Neuronal stem cell (in vitro differentiated cells): ENCODE data around the gene MXRA5.
"Not testable (repeated sequence)": the region's sequence is repeated elsewhere in the genome, so short reads cannot be mapped to it uniquely, and the experiment has no call there.

ENCODE experiments used
- DNase-seq: peaks from one replicate; pipeline ENCODE4 v3.0.0-alpha.2; 2013; ENCODE audit warnings: low spot score
- H2AFZ ChIP-seq: one replicate; pipeline ENCODE4 v1.6.1; 2013; ENCODE audit warnings: mild to moderate bottlenecking, low read length, inconsistent platforms
- H2AK5ac ChIP-seq: 2 replicates; pipeline ENCODE4 v1.6.1; 2013; ENCODE audit warnings: low read depth, mild to moderate bottlenecking, inconsistent platforms, low read length, moderate library complexity, mixed read lengths
- H2BK120ac ChIP-seq: 2 replicates; pipeline ENCODE4 v1.6.1; 2013; ENCODE audit warnings: low read depth, mild to moderate bottlenecking, inconsistent platforms, low read length, moderate library complexity, mixed read lengths
- H2BK12ac ChIP-seq: one replicate; pipeline ENCODE4 v1.6.1; 2013; ENCODE audit warnings: low read length, inconsistent platforms
- H2BK15ac ChIP-seq: 2 replicates; pipeline ENCODE4 v1.6.1; 2013; ENCODE audit warnings: mild to moderate bottlenecking, low read length, inconsistent platforms, mixed read lengths
- H2BK5ac ChIP-seq: one replicate; pipeline ENCODE4 v1.6.1; 2013; ENCODE audit warnings: inconsistent platforms, mild to moderate bottlenecking, low read length, moderate library complexity
- H3K14ac ChIP-seq: one replicate; pipeline ENCODE4 v1.6.1; 2013; ENCODE audit warnings: low read length, inconsistent platforms
- H3K18ac ChIP-seq: 2 replicates; pipeline ENCODE4 v1.6.1; 2013; ENCODE audit warnings: low read length, inconsistent platforms
- H3K23ac ChIP-seq: 2 replicates; pipeline ENCODE4 v1.6.1; 2013; ENCODE audit warnings: low read depth, mild to moderate bottlenecking, mixed read lengths, low read length, inconsistent platforms; ENCODE audit not compliant: poor library complexity
- H3K27ac ChIP-seq: replicated peaks from 3 replicates; pipeline ENCODE4 v1.5.1; 2013; ENCODE audit warnings: low read length, inconsistent platforms
- H3K27me3 ChIP-seq, 3 experiments: 2 replicates each; pipeline ENCODE4 v1.6.1; 2013; ENCODE audit warnings: low read length in 3 of 3, mild to moderate bottlenecking in 2 of 3, inconsistent platforms in 1 of 3, low read depth in 1 of 3, mixed read lengths in 1 of 3, moderate library complexity in 1 of 3; ENCODE audit not compliant: control insufficient read depth in 3 of 3, insufficient read depth in 3 of 3
- H3K36me3 ChIP-seq, 2 donors: replicated peaks in 1 of 2; 2 replicates each; pipeline ENCODE4 v1.6.1; 2013; ENCODE audit warnings: low read length in 2 of 2; ENCODE audit not compliant: control insufficient read depth in 2 of 2, insufficient read depth in 2 of 2
- H3K4ac ChIP-seq: 2 replicates; pipeline ENCODE4 v1.6.1; 2013; ENCODE audit warnings: inconsistent platforms, mild to moderate bottlenecking, low read length, moderate library complexity
- H3K4me1 ChIP-seq, 2 donors: 1 replicate in 1 of 2; 2 replicates in 1 of 2; pipeline ENCODE4 v1.6.1; 2013; ENCODE audit warnings: low read length in 2 of 2, low read depth in 1 of 2; ENCODE audit not compliant: control insufficient read depth in 2 of 2, insufficient read depth in 1 of 2
- H3K4me2 ChIP-seq: one replicate; pipeline ENCODE4 v1.6.1; 2013; ENCODE audit warnings: mild to moderate bottlenecking, low read length, inconsistent platforms; ENCODE audit not compliant: insufficient read depth, poor library complexity, severe bottlenecking
- H3K4me3 ChIP-seq, 2 donors: 2 replicates each; pipeline ENCODE4 v1.5.1; 2013; ENCODE audit warnings: low read length in 2 of 2, mild to moderate bottlenecking in 2 of 2, inconsistent platforms in 1 of 2, moderate library complexity in 1 of 2
- H3K79me1 ChIP-seq: one replicate; pipeline ENCODE4 v1.6.1; 2013; ENCODE audit warnings: low read depth, mild to moderate bottlenecking, inconsistent platforms, low read length, moderate library complexity
- H3K9ac ChIP-seq: one replicate; pipeline ENCODE4 v1.6.1; 2013; ENCODE audit warnings: mild to moderate bottlenecking, low read depth, low read length, inconsistent platforms; ENCODE audit not compliant: poor library complexity
- H3K9me3 ChIP-seq, 2 donors: replicated peaks in 1 of 2; 2 replicates each; pipeline versions ENCODE3 to v1.6.1; 2013; ENCODE audit warnings: low read length in 2 of 2, mild to moderate bottlenecking in 2 of 2, inconsistent platforms in 1 of 2, low read depth in 1 of 2, mixed read lengths in 1 of 2, moderate library complexity in 1 of 2; ENCODE audit not compliant: control insufficient read depth in 2 of 2, insufficient read depth in 1 of 2
- H4K8ac ChIP-seq: one replicate; pipeline ENCODE4 v1.6.1; 2013; ENCODE audit warnings: low read depth, mild to moderate bottlenecking, inconsistent platforms, low read length, moderate library complexity
- H4K91ac ChIP-seq: one replicate; pipeline ENCODE4 v1.6.1; 2013; ENCODE audit warnings: low read length, low read depth, mild to moderate bottlenecking, inconsistent platforms; ENCODE audit not compliant: poor library complexity
- WGBS, 2 donors: extraction: QIAGEN DNeasy Blood & Tissue Kit; methylation state at CpG; one replicate each; pipeline ENCODE4 v1.1.7; 2013; ENCODE audit warnings: missing lambda C conversion rate in 2 of 2, mixed read lengths in 1 of 2; ENCODE audit not compliant: insufficient read length in 2 of 2, insufficient replicate concordance in 1 of 2; ENCODE audit errors: extremely low coverage in 2 of 2; 5-methylcytosine and 5-hydroxymethylcytosine counted together

The MXRA5 gene

DNA sequence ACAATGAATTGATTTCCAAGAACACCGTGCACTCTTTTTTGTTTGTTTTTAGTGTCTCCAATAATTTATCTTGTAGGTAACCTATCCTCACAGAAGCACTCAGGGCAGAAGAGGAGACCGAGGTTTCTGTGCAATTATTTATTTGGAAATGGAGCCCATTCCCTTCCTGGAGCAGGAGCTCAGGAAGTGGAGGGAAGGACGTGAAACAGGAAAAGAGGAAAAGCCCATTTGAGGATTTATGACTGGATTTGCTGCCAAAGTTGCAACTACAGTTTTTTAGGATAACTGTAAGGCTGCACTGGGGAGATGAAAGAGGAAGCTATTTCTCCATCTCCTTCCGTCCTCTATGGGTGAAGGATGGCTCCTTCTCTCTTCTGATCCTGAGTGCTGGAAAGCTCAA, 31.7 kb upstream of the MXRA5 start:
- H3K14ac ChIP-seq: no peak overlapping the region
- WGBS, 2 donors: no CpG with 5 or more reads among the region's 4 CpGs
- no peak for DNase-seq
- no peaks in the 10 kb centered on the region for H3K4me1 ChIP-seq
- H3K4me2 ChIP-seq: no peak overlapping the region
- H3K4ac ChIP-seq: no peak overlapping the region
- no peak overlapping the region for H2BK5ac ChIP-seq
- H2BK12ac ChIP-seq: no peak overlapping the region
- no peak overlapping the region for H4K91ac ChIP-seq
- H3K23ac ChIP-seq: no peak overlapping the region
- H3K27me3 ChIP-seq: no peaks in the 10 kb centered on the region
- H3K4me3 ChIP-seq: no peak overlapping the region
- H4K8ac ChIP-seq: no peak overlapping the region
- no peak overlapping the region for H3K27ac ChIP-seq
- no peak overlapping the region for H2BK15ac ChIP-seq
- peaks cover 0 to 3% of the 10 kb centered on the region in 2 donors for H3K9me3 ChIP-seq
- H3K79me1 ChIP-seq: no peaks in the 10 kb centered on the region
- H3K18ac ChIP-seq: no peak overlapping the region
- H2BK120ac ChIP-seq: no peak overlapping the region
- no peak overlapping the region for H2AFZ ChIP-seq
- H3K9ac ChIP-seq: no peak overlapping the region
- H2AK5ac ChIP-seq: no peak overlapping the region
- no peaks in the 10 kb centered on the region for H3K36me3 ChIP-seq

DNA sequence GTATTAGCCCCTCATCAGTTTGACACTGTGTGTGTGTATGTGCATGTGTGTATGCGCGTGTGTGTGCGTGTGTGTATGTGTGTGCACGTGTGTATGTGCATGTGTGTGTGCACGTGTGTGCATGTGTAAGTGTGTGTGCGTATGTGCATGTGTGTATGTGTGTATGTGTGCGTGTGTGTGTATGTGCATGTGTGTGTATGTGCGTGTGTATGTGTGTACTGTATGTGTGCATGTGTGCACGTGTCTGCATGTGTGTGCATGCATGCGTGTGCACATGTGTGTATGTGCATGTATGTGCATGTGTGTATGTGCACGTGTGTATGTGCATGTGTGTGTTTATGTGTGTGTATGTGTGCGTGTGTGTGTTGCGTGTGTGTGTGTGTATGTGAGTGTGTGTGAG, 31.1 kb upstream of the MXRA5 start:
- no peak overlapping the region for H3K4ac ChIP-seq
- H3K9me3 ChIP-seq: peaks cover 0 to 3% of the 10 kb centered on the region in 2 donors
- no peak overlapping the region for H2AK5ac ChIP-seq
- no peak overlapping the region for H2AFZ ChIP-seq
- H2BK5ac ChIP-seq: no peak overlapping the region
- H3K27ac ChIP-seq: no peak overlapping the region
- H4K8ac ChIP-seq: no peak overlapping the region
- H3K79me1 ChIP-seq: no peaks in the 10 kb centered on the region
- no peak overlapping the region for H3K18ac ChIP-seq
- H3K36me3 ChIP-seq: no peaks in the 10 kb centered on the region
- H3K4me1 ChIP-seq: no peaks in the 10 kb centered on the region
- H4K91ac ChIP-seq: no peak overlapping the region
- H2BK120ac ChIP-seq: no peak overlapping the region
- no peak overlapping the region for H2BK15ac ChIP-seq
- WGBS, 2 donors: no CpG with 5 or more reads among the region's 13 CpGs
- no peak overlapping the region for H3K9ac ChIP-seq
- H3K23ac ChIP-seq: no peak overlapping the region
- H2BK12ac ChIP-seq: no peak overlapping the region
- no peaks in the 10 kb centered on the region for H3K27me3 ChIP-seq
- no peak overlapping the region for H3K4me2 ChIP-seq
- DNase-seq: no peak
- no peak overlapping the region for H3K14ac ChIP-seq
- H3K4me3 ChIP-seq: peak overlapping the region in 1 of 2 donors; percentile 2

DNA sequence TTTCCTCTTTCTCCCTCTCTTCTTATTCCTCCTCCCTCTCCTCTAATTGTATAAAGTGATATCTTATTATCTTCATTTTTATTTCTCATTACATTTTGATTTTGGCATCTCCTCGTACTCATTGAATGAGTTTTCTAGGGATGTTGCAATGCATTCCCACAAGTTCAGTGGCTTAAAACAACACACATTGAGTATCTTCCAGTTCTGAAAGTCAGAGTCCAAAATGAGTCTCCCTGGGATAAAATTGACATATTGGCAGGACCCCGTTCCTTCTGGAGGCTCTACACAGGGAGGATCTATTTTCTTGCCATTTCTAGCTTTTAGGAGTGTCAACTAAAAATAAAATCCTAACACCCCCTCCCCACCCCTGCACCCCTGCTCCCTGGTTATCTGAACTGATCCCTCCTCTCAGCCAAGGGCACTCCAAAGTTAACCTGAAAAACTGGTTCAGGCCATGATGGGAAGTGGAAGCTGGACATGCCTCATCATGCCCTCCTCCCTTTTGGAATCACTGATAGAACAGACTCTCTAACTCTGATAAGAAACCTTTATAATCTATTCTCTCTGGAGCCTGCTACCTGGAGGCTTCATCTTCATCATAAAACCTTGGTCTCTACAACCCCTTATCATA, 29.5 kb upstream of the MXRA5 start:
- not testable (repeated sequence) for H3K4me1 ChIP-seq, H2AFZ ChIP-seq, H3K4me2 ChIP-seq, H3K14ac ChIP-seq, H3K9ac ChIP-seq, H3K18ac ChIP-seq, H4K91ac ChIP-seq, H3K4me3 ChIP-seq, H2BK12ac ChIP-seq, H2BK120ac ChIP-seq, H3K27ac ChIP-seq, DNase-seq, H2AK5ac ChIP-seq, H3K9me3 ChIP-seq, H2BK5ac ChIP-seq, H3K27me3 ChIP-seq, H3K36me3 ChIP-seq, H3K23ac ChIP-seq, H4K8ac ChIP-seq, H2BK15ac ChIP-seq, H3K79me1 ChIP-seq, H3K4ac ChIP-seq
- WGBS, 2 donors: no CpG with 5 or more reads among the region's 2 CpGs

DNA sequence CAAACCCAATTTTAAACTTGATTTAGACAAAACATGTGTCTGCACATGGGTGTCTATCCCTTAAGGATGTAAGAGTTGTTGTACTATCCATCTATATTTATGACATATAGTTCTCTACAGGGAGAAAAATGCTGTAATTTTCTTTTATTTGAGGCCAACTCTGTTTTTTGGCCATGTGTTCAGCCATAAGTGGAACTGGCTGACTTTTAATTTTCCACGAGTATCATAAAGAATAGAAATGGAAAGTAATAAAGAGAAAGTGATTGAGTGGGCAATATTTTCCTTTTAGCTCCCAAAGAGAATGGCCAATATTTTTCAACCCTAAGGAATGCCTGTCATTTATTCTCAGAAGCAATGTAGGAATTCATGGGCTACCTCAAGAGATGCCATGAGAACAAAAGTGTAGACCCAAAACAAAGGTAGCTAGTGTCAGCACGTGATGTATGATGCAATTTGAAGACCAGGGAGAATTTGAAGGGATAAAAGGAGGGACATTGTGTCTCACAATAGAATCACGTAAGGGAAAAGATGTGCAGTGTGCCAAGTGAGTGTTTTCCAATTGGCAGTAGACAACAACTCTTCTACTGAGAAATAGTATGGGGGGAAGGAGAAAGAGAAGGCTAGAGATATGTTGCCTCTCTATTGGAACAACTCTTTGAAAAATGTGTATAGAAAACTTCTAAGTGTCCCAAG, 27.8 kb upstream of the MXRA5 start:
- no CpG with 5 or more reads among the region's 3 CpGs for WGBS, 2 donors
- Histone ChIP-seq H4K8ac (no peak overlapping the region), H2BK12ac (no peak overlapping the region), H3K27me3 (no peaks in the 10 kb centered on the region), H3K9ac (no peak overlapping the region), H2BK5ac (no peak overlapping the region), H3K14ac (no peak overlapping the region), H4K91ac (no peak overlapping the region), H3K9me3 (peaks cover 0 to 3% of the 10 kb centered on the region in 2 donors), H3K18ac (no peak overlapping the region), H3K4me2 (no peak overlapping the region), H3K4ac (no peak overlapping the region), H3K36me3 (no peaks in the 10 kb centered on the region), H3K23ac (no peak overlapping the region), H3K4me3 (no peak overlapping the region), H2BK120ac (no peak overlapping the region), H2BK15ac (no peak overlapping the region), H2AFZ (no peak overlapping the region), H3K79me1 (no peaks in the 10 kb centered on the region), H3K4me1 (no peaks in the 10 kb centered on the region), H2AK5ac (no peak overlapping the region), H3K27ac (no peak overlapping the region)
- no peak for DNase-seq
